ENCODE measurements around the gene PELI2. TPM values are rescaled to one million over a fixed set of nuclear protein-coding genes. Genes with fewer than 3 reads are reported as not detected.

Gene PELI2
- total and polyA plus RNA-seq, 2 experiments from 2014 or later = 8.0 to 24.5 TPM

DNA sequence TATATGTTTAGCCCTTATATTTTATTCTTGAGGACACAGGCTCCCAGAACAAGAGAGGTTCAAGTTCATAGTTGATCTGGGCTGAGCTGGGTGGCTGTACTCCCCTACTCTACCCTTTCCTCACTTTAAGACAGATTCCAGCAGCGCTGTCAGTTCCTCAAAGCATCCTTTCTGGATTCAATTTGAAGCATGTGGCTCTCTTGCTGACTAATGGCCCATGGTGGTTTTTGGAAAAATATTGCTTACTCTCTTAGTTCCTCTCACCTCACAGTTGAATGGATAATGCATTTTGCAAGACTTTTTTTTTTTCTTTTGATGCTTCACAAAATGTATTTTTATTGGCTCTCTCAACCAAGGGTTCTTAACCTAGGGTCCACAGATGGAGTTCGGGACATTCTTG, 4.1 kb downstream of the PELI2 start:
- no peaks in the 10 kb centered on the region for H3F3A ChIP-seq (replicated peaks; ENCODE audit: low read depth)
- no peak for DNase-seq (ENCODE audit: low spot score)
- H3K27ac ChIP-seq (ENCODE audit: low read depth) = no peak overlapping the region
- Mint-ChIP-seq H3K27me3 (ENCODE audit: insufficient read depth, low read depth, poor library complexity) (peaks cover 14% of the 10 kb centered on the region), H3K4me3 (no peak overlapping the region), H3K27ac (no peak overlapping the region), H3K4me1 (peaks cover 38% of the 10 kb centered on the region), H3K9me3 (no peaks in the 10 kb centered on the region), H3K36me3 (ENCODE audit: low read depth) (no peaks in the 10 kb centered on the region)
- no peak for TF ChIP-seq POLR2AphosphoS5 (IDR thresholded peaks at IDR 0.05; ENCODE audit: low read depth)
- TF ChIP-seq ZNF331 (CRISPR knock-in tag; IDR thresholded peaks at IDR 0.05; ENCODE audit: low read depth) = no peak
- TF ChIP-seq, protein P1, sequence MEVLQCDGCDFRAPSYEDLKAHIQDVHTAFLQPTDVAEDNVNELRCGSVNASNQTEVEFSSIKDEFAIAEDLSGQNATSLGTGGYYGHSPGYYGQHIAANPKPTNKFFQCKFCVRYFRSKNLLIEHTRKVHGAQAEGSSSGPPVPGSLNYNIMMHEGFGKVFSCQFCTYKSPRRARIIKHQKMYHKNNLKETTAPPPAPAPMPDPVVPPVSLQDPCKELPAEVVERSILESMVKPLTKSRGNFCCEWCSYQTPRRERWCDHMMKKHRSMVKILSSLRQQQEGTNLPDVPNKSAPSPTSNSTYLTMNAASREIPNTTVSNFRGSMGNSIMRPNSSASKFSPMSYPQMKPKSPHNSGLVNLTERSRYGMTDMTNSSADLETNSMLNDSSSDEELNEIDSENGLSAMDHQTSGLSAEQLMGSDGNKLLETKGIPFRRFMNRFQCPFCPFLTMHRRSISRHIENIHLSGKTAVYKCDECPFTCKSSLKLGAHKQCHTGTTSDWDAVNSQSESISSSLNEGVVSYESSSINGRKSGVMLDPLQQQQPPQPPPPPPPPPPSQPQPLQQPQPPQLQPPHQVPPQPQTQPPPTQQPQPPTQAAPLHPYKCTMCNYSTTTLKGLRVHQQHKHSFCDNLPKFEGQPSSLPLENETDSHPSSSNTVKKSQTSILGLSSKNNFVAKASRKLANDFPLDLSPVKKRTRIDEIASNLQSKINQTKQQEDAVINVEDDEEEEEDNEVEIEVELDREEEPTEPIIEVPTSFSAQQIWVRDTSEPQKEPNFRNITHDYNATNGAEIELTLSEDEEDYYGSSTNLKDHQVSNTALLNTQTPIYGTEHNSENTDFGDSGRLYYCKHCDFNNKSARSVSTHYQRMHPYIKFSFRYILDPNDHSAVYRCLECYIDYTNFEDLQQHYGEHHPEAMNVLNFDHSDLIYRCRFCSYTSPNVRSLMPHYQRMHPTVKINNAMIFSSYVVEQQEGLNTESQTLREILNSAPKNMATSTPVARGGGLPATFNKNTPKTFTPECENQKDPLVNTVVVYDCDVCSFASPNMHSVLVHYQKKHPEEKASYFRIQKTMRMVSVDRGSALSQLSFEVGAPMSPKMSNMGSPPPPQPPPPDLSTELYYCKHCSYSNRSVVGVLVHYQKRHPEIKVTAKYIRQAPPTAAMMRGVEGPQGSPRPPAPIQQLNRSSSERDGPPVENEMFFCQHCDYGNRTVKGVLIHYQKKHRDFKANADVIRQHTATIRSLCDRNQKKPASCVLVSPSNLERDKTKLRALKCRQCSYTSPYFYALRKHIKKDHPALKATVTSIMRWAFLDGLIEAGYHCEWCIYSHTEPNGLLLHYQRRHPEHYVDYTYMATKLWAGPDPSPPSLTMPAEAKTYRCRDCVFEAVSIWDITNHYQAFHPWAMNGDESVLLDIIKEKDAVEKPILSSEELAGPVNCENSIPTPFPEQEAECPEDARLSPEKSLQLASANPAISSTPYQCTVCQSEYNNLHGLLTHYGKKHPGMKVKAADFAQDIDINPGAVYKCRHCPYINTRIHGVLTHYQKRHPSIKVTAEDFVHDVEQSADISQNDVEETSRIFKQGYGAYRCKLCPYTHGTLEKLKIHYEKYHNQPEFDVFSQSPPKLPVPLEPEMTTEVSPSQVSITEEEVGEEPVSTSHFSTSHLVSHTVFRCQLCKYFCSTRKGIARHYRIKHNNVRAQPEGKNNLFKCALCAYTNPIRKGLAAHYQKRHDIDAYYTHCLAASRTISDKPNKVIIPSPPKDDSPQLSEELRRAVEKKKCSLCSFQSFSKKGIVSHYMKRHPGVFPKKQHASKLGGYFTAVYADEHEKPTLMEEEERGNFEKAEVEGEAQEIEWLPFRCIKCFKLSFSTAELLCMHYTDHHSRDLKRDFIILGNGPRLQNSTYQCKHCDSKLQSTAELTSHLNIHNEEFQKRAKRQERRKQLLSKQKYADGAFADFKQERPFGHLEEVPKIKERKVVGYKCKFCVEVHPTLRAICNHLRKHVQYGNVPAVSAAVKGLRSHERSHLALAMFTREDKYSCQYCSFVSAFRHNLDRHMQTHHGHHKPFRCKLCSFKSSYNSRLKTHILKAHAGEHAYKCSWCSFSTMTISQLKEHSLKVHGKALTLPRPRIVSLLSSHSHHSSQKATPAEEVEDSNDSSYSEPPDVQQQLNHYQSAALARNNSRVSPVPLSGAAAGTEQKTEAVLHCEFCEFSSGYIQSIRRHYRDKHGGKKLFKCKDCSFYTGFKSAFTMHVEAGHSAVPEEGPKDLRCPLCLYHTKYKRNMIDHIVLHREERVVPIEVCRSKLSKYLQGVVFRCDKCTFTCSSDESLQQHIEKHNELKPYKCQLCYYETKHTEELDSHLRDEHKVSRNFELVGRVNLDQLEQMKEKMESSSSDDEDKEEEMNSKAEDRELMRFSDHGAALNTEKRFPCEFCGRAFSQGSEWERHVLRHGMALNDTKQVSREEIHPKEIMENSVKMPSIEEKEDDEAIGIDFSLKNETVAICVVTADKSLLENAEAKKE (CRISPR knock-in tag; IDR thresholded peaks at IDR 0.05) = no peak
- TF ChIP-seq STAT1 (IDR thresholded peaks at IDR 0.05; ENCODE audit: unreplicated experiment) = no peak
- TF ChIP-seq, protein P2, sequence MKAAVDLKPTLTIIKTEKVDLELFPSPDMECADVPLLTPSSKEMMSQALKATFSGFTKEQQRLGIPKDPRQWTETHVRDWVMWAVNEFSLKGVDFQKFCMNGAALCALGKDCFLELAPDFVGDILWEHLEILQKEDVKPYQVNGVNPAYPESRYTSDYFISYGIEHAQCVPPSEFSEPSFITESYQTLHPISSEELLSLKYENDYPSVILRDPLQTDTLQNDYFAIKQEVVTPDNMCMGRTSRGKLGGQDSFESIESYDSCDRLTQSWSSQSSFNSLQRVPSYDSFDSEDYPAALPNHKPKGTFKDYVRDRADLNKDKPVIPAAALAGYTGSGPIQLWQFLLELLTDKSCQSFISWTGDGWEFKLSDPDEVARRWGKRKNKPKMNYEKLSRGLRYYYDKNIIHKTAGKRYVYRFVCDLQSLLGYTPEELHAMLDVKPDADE (IDR thresholded peaks at IDR 0.05) = no peak
- no peak for TF ChIP-seq EZH2phosphoT487 (IDR thresholded peaks at IDR 0.05; ENCODE audit: unreplicated experiment)
- TF ChIP-seq NANOG (IDR thresholded peaks at IDR 0.05; ENCODE audit: borderline replicate concordance) = no peak
- TF ChIP-seq, protein P3, sequence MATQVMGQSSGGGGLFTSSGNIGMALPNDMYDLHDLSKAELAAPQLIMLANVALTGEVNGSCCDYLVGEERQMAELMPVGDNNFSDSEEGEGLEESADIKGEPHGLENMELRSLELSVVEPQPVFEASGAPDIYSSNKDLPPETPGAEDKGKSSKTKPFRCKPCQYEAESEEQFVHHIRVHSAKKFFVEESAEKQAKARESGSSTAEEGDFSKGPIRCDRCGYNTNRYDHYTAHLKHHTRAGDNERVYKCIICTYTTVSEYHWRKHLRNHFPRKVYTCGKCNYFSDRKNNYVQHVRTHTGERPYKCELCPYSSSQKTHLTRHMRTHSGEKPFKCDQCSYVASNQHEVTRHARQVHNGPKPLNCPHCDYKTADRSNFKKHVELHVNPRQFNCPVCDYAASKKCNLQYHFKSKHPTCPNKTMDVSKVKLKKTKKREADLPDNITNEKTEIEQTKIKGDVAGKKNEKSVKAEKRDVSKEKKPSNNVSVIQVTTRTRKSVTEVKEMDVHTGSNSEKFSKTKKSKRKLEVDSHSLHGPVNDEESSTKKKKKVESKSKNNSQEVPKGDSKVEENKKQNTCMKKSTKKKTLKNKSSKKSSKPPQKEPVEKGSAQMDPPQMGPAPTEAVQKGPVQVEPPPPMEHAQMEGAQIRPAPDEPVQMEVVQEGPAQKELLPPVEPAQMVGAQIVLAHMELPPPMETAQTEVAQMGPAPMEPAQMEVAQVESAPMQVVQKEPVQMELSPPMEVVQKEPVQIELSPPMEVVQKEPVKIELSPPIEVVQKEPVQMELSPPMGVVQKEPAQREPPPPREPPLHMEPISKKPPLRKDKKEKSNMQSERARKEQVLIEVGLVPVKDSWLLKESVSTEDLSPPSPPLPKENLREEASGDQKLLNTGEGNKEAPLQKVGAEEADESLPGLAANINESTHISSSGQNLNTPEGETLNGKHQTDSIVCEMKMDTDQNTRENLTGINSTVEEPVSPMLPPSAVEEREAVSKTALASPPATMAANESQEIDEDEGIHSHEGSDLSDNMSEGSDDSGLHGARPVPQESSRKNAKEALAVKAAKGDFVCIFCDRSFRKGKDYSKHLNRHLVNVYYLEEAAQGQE (IDR thresholded peaks at IDR 0.05; ENCODE audit: unreplicated experiment) = no peak
- TF ChIP-seq, protein P4, sequence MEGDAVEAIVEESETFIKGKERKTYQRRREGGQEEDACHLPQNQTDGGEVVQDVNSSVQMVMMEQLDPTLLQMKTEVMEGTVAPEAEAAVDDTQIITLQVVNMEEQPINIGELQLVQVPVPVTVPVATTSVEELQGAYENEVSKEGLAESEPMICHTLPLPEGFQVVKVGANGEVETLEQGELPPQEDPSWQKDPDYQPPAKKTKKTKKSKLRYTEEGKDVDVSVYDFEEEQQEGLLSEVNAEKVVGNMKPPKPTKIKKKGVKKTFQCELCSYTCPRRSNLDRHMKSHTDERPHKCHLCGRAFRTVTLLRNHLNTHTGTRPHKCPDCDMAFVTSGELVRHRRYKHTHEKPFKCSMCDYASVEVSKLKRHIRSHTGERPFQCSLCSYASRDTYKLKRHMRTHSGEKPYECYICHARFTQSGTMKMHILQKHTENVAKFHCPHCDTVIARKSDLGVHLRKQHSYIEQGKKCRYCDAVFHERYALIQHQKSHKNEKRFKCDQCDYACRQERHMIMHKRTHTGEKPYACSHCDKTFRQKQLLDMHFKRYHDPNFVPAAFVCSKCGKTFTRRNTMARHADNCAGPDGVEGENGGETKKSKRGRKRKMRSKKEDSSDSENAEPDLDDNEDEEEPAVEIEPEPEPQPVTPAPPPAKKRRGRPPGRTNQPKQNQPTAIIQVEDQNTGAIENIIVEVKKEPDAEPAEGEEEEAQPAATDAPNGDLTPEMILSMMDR (conservative IDR thresholded peaks at IDR 0.05; ENCODE audit: low read depth in 2 of 2) = no peak
- no peaks in the 10 kb centered on the region for H3K9me2 ChIP-seq (ENCODE audit: insufficient read depth)
- peaks cover 36% of the 10 kb centered on the region for H4K20me1 ChIP-seq (replicated peaks; ENCODE audit: insufficient read depth)
- no peak overlapping the region for H2AFZ ChIP-seq
- no peak overlapping the region for H3K4me2 ChIP-seq
- H3K4me1 ChIP-seq (ENCODE audit: insufficient read depth) = peaks cover 40% of the 10 kb centered on the region
- no peak for ATAC-seq
- no peak overlapping the region for H3K4me3 ChIP-seq
- H3K36me3 ChIP-seq (ENCODE audit: insufficient read depth) = no peaks in the 10 kb centered on the region
- H3K27me3 ChIP-seq (ENCODE audit: insufficient read depth) = peaks cover 23% of the 10 kb centered on the region
- peaks cover 78% of the 10 kb centered on the region for H3K79me2 ChIP-seq (replicated peaks; ENCODE audit: insufficient read depth)

Data from GM23338 (cell line).